D721Med (cell line): Measurements from ENCODE around the gene MDFI.

Experiments
- DNase-seq: peaks from one replicate; pipeline ENCODE4 v3.0.0; 2011; ENCODE audit warnings: low spot score; ENCODE audit not compliant: insufficient read length
- FAIRE-seq: peaks from 2 replicates; lab custom pipeline; 2011; peaks lifted over from hg19 to GRCh38; lab: Jason Lieb, UNC
- TF ChIP-seq, protein P1 (sequence below): IDR thresholded peaks from 2 replicates; pipeline ENCODE4 v1.5.1; 2012; ENCODE audit warnings: mild to moderate bottlenecking, control low read depth; ENCODE audit not compliant: insufficient read depth; ENCODE audit errors: missing control alignments

The MDFI gene

DNA sequence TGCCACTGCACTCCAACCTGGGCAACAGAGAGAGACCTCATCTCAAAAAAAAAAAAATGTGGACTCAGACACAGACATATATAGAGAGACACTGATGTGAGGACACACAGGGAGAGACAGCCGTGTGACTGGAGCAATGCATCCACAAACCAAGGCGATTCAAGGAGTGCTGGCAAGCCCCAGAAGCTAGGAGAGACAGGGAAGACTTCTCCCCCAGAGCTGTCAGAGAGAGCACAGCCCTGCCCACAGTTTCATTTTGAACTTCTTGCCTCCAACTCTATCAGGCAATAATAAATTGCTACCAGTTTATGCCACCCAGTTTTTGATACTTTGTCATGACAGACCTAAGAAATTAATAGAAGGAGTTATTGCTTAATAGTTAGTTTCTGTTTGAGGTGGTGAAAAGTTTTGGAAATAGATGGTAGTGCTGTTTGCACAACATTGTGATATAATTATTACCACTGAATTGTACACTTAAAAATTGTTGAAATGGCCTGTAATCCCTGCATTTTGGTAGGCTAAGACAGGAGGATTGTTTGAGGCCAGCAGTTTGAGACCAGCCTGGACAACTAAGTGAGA is 5.1 kb upstream of the MDFI start:
- no peak for DNase-seq

DNA sequence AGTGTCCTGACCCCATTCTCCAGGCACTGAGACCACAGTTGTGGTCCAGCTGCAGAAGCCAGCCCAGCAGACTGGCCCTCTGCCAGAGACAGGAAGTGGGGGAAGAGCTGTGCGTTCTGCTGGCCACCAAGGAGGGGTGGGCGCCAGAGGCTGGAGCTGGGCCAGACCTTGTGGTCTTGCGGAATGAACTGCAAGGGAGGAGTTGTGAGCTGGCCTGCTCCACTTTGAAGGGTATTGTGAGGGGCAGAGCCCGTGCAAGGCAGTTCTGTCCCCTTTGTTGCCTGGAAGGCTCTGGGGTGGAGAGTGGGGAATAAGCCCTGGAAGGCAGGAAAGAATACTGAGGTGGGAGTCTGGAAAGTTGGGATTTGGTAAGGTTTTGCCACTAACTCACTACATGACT is 3.6 kb upstream of the MDFI start:
- FAIRE-seq (no peak), DNase-seq (no peak)
- TF ChIP-seq, protein P1, sequence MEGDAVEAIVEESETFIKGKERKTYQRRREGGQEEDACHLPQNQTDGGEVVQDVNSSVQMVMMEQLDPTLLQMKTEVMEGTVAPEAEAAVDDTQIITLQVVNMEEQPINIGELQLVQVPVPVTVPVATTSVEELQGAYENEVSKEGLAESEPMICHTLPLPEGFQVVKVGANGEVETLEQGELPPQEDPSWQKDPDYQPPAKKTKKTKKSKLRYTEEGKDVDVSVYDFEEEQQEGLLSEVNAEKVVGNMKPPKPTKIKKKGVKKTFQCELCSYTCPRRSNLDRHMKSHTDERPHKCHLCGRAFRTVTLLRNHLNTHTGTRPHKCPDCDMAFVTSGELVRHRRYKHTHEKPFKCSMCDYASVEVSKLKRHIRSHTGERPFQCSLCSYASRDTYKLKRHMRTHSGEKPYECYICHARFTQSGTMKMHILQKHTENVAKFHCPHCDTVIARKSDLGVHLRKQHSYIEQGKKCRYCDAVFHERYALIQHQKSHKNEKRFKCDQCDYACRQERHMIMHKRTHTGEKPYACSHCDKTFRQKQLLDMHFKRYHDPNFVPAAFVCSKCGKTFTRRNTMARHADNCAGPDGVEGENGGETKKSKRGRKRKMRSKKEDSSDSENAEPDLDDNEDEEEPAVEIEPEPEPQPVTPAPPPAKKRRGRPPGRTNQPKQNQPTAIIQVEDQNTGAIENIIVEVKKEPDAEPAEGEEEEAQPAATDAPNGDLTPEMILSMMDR = no peak

More for the DNA sequence above, 5.1 kb upstream of the MDFI start:
- TF ChIP-seq, protein P1 = no peak
- no peak for FAIRE-seq

DNA sequence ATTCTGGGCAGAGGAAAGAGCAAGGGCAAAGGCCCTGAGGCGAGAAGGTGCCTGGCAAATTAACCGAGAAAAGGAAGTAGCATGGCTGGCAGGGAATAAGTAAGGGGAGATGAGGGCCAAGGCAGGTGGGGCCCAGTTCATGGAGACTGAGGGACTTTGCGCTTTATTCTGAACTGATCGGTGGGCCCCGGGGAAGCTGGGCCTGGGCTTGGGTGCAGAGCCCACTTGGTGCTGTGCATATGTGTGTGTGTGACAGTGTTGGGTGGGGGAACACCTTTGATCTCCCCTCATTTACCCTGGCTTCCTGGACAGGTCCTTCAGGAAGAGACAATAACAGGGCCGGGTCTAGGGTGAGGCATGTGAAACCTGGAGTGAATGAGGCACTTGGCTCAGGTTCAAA is 2.9 kb upstream of the MDFI start:
- no peak for FAIRE-seq
- TF ChIP-seq, protein P1 = no peak
- DNase-seq = no peak

DNA sequence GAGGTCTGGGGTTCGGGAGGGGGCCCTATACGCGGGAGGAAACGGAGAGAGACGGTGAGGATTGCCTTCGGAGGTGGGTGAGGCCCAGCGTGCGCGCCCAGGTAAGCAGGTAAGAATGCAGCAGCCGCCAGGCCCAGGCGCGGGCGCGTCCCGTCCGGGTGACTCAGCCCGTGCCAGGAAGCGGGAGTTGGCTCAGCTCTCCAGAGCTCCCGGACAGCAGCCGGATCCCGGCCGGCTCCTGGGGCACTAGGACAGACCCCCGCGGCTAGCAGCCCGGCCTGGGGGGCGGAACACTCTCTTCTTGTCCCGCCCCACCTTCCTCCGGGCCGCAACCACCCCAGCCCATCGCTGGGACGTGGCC is 1.5 kb upstream of the MDFI start:
- no peak for DNase-seq
- FAIRE-seq = no peak
- TF ChIP-seq, protein P1 = no peak

DNA sequence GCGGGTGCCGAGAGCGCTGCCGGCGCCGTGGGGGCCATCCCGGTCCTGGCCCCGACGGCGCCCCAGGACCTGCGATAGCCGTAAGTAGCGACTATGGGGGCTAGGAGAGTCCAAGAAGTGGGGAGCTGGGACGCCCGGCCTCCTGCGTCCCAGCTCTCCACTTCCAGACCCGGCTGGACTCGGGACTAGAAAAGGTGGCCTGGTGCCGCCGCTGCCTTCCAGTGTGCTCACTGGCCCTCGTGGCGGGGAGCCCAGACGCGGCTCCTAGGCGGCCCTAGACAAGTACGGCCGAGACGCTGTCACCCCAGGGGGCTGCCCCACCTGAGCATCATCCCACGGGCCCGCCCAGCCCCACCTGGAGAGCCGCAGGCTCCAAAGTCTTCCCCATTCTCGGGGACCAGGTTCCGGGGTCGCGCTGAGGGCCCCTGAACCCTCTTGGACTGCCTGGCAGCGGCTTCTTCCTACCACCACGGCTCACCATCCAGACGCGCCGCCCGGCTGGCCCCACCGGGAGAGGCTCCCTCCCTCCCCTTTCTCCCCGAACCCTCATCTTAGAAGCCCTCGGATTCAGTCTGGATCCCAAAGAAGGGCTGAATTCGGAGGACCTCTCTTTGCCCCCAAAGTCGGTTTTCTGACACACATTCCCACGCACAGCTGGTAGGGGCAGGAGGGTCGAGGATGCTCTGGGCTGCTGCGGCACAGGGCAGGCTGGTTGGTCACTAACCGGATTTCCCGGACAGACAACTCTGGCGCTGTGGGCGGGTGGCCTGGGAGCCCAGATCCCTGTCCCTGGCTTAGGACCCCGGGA is 870 bp upstream of the MDFI start:
- no peak for FAIRE-seq
- DNase-seq = no peak
- TF ChIP-seq, protein P1 = no peak

DNA sequence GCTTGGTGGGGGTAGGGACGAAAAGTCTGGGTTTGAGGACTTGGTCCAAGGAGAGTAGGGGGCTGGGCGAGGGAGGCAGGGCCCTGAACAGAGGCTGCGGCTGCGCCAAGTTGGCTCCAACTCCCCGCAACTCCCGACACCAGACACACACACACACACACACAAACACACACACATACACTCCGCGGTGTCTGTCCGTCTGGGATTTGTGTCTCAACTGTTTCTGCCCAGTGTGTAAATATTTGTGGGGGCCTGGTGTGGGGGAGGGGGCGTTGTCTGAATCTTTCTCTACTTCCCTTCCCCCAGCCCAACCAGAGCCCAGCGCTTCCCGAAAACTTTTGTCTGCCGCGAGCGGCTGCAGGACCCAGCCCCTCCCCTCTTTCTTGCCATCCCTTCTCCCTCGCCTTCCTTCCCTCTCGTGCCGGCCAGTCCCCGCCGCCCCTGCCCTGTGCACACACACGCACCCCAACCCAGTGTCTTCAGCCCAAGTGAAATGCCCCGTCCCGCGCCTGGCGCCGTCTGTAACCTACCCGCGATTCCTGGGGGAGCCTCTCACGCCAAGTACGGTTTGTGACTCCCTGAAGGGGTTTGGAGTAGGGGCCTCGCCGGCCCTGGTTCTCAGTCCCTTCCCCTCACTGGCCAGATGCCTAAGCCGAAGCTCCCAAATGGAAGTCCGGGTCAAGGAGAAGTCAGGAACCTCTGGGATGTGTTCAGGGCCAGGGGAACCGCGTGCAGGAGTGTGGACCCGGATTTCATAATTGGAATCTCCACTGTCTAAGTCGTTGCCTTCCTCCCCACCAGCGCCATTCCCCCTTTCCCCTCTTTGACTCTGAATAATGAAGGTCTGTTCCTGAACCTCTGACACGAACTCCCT is 904 bp downstream of the MDFI start:
- DNase-seq (no peak), FAIRE-seq (no peak)
- TF ChIP-seq, protein P1 = no peak
